B cell (primary cell): ENCODE data around the gene TCEANC2.

ENCODE experiments used
- EZH2 ChIP-seq: IDR thresholded peaks from 2 replicates; pipeline ENCODE4 v1.6.1; 2012; ENCODE audit warnings: borderline replicate concordance, low read depth, mild to moderate bottlenecking, moderate library complexity, low read length; ENCODE audit not compliant: insufficient read depth, poor library complexity, severe bottlenecking
- TF ChIP-seq, protein P1 (sequence below): fragments of 200-600 bp; IDR thresholded peaks from one replicate; pipeline ENCODE4 v1.8.0; 2022; ENCODE audit warnings: antibody characterized with exemption, mild to moderate bottlenecking

DNA sequence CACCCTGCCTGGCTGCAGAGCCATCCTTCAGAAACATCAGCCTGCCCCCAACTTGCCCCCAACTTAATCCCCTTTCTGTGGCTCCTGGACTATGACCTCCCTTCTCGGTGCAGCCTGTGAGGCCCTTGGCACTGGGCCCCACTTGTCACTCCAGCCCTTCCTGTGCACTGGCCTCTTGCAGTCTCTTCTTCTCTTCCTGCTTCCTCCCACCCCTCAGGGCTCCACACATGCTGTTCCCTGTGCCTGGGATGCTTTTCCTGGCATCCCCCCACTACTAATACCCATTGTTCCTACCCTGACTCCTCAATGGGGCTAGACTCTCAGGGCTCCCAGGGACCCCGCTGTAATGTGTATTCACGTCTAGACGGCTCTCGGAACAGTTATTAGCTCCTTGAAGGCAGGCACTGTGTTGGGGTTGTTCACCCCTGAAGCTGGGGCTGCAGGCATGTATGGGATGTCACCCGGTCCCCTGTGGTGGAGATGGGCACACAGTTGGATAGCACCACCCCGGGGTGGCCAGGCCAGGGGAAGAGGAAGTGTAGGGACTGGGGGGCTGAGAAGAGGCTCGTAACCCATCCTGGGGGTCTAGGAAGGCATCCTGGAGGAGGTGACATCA lies 39.9 kb upstream of the TCEANC2 start:
- TF ChIP-seq EZH2, result no peak
- TF ChIP-seq, protein P1, sequence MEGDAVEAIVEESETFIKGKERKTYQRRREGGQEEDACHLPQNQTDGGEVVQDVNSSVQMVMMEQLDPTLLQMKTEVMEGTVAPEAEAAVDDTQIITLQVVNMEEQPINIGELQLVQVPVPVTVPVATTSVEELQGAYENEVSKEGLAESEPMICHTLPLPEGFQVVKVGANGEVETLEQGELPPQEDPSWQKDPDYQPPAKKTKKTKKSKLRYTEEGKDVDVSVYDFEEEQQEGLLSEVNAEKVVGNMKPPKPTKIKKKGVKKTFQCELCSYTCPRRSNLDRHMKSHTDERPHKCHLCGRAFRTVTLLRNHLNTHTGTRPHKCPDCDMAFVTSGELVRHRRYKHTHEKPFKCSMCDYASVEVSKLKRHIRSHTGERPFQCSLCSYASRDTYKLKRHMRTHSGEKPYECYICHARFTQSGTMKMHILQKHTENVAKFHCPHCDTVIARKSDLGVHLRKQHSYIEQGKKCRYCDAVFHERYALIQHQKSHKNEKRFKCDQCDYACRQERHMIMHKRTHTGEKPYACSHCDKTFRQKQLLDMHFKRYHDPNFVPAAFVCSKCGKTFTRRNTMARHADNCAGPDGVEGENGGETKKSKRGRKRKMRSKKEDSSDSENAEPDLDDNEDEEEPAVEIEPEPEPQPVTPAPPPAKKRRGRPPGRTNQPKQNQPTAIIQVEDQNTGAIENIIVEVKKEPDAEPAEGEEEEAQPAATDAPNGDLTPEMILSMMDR, result no peak
